Heart right ventricle (tissue), 16 donors: ENCODE data around the gene ARMH3. TPM values are rescaled to one million over a fixed set of nuclear protein-coding genes. Genes with fewer than 3 reads are reported as not detected.

Source experiments
- ATAC-seq, 8 donors: fragments of 200-7000 bp; cut with Tn5 transposase; one replicate each; pipeline ENCODE4 v1.9.1; 2020; ENCODE audit warnings: mild to moderate bottlenecking in 8 of 8, moderate library complexity in 8 of 8, moderate number of reproducible peaks in 1 of 8
- DNase-seq, 2 donors: peaks; one replicate each; pipeline ENCODE4 v3.0.0-alpha.2; 2020
- H3K27ac ChIP-seq, 10 donors: fragments of 200-600 bp; sonication (generic) in 2 of 10; one replicate each; pipeline versions ENCODE4 v1.5.0 to v1.8.0; 2020 to 2022; ENCODE audit warnings: mild to moderate bottlenecking in 3 of 10
- H3K27me3 ChIP-seq, 7 donors: fragments of 200-600 bp; one replicate each; pipeline ENCODE4 v1.8.0; 2021 to 2022; ENCODE audit warnings: mild to moderate bottlenecking in 2 of 7
- H3K36me3 ChIP-seq, 9 donors: fragments of 200-600 bp; sonication (generic) in 1 of 9; one replicate each; pipeline versions ENCODE4 v1.5.0 to v1.8.0; 2020 to 2022; ENCODE audit warnings: mild to moderate bottlenecking in 2 of 9
- H3K4me1 ChIP-seq, 9 donors: fragments of 200-600 bp; sonication (generic) in 1 of 9; one replicate each; pipeline versions ENCODE4 v1.5.0 to v1.8.0; 2020 to 2022; ENCODE audit warnings: mild to moderate bottlenecking in 4 of 9
- H3K4me3 ChIP-seq, 10 donors: fragments of 200-600 bp; sonication (generic) in 2 of 10; one replicate each; pipeline versions ENCODE4 v1.5.0 to v1.8.0; 2020 to 2022; ENCODE audit warnings: mild to moderate bottlenecking in 7 of 10, moderate library complexity in 2 of 10
- H3K9me3 ChIP-seq, 11 donors: fragments of 200-600 bp in 10 of 11; sonication (generic) in 2 of 11; one replicate each; pipeline versions ENCODE4 v1.5.0 to v1.8.0; 2013 to 2022; ENCODE audit warnings: mild to moderate bottlenecking in 2 of 11, control low read depth in 1 of 11, moderate library complexity in 1 of 11
- WGBS, 2 donors: extraction: QIAGEN DNeasy Blood & Tissue Kit; methylation state at CpG; one replicate each; pipeline ENCODE4 v1.1.7; 2013; ENCODE audit warnings: inconsistent platforms in 1 of 2; 5-methylcytosine and 5-hydroxymethylcytosine counted together
- intact Hi-C, 10 donors: fragments of 100-400 bp; cut with DNase I; formaldehyde crosslinking; loops; one replicate each; pipeline versions ENCODE4 v1.11.1 to v1.14.2; 2022
- polyA plus RNA-seq, 2 donors: library from polyadenylated mRNA; stranded (reverse); fragments of 200-250 nt; gene quantifications; one replicate each; pipeline ENCODE4 v1.2.3, GENCODE V29; 2013
- total RNA-seq, 10 donors: library from RNA; stranded (reverse); fragmentation: NEBNext Ultra II Directional in 3 of 10; extraction: Animal tissue kit (Norgen Biotek cat#: 25700) in 3 of 10; gene quantifications; one replicate each; pipeline versions ENCODE4 v1.2.1 to v1.2.4, GENCODE V29; 2021 to 2023
- TF ChIP-seq, protein P1 (sequence below), 9 donors: fragments of 200-600 bp; sonication (generic) in 2 of 9; IDR thresholded peaks; one replicate each; pipeline versions ENCODE4 v1.5.0 to v1.8.0; 2021 to 2022; ENCODE audit warnings: antibody characterized with exemption in 9 of 9, mild to moderate bottlenecking in 5 of 9, moderate library complexity in 1 of 9
- donor health status: Arrhythmogenic right ventricular cardiomyopathy.
- donor health status: ischemic (EF 13 %, LVEDD 7.1; RV severe dilation, severe dysfunction).
- donor health status: healthy with polysubstance abuse.
- donor health status: DM: no; HTN: yes; CAD: no.
- donor health status: DM: no; HTN: no; CAD: no.
- donor health status: ischemic (EF 25% LVEDD 6.9; RV normal size, moderate dysfunction).
- donor health status: ischemic (EF 25% LVEDD 5.7; RV mildly dilated, moderate dysfunction).
- donor health status: healthy.
- donor health status: DM: yes; HTN: yes; CAD: no.
- donor health status: Ischemic cardiomyopathy.
- donor health status: ischemic (EF 35%, LVEDD 5.7; RV mildly dilated, moderate dysfunction).
- donor health status: nonischemic (EF 11% LVEDD 7.7; RV severe dilation, severe dysfunction).
- donor health status: DM: yes; HTN: yes; CAD: no.
- donor health status: PGD.
- donor health status: ischemic (EF 29% LVEDD 5.4; RV normal size, mild dysfunction).
- donor health status: nonischemic (EF 23%, LVEDD 6.1; RV moderate dilation, normal function).

ARMH3 gene
- total and polyA plus RNA-seq, 12 donors = 24.1 to 96.8 (median 54.1) TPM

DNA sequence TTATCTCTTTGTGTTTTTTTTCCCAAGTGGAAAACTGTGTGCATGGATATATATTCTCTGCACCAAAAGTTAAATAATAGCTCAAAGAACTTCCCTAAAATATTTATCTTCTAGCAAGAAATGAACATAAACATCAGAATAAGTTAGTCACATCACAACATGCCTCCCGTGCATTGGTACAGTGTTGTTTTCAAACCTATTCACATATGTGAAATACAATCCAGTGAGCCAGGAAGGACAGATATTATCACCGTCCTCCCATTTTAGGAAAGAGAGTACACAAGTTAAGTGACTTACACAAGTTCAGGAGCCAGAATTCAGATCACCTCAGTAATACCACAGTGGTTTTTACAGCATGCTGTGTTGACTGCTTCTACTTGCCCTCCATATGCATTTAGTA lies 22.2 kb downstream of the ARMH3 start:
- no peak overlapping the region for H3K27ac ChIP-seq
- H3K4me3 ChIP-seq = no peak overlapping the region
- peaks cover 0 to 97% (median 48%) of the 10 kb centered on the region in 9 donors for H3K36me3 ChIP-seq
- 94 to 96% methylated on average over 2 of the region's 2 CpGs for WGBS, 2 donors
- TF ChIP-seq, protein P1, sequence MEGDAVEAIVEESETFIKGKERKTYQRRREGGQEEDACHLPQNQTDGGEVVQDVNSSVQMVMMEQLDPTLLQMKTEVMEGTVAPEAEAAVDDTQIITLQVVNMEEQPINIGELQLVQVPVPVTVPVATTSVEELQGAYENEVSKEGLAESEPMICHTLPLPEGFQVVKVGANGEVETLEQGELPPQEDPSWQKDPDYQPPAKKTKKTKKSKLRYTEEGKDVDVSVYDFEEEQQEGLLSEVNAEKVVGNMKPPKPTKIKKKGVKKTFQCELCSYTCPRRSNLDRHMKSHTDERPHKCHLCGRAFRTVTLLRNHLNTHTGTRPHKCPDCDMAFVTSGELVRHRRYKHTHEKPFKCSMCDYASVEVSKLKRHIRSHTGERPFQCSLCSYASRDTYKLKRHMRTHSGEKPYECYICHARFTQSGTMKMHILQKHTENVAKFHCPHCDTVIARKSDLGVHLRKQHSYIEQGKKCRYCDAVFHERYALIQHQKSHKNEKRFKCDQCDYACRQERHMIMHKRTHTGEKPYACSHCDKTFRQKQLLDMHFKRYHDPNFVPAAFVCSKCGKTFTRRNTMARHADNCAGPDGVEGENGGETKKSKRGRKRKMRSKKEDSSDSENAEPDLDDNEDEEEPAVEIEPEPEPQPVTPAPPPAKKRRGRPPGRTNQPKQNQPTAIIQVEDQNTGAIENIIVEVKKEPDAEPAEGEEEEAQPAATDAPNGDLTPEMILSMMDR (IDR thresholded peaks at IDR 0.05) = no peak
- ATAC-seq = no peak
- no peak for DNase-seq
- no peaks in the 10 kb centered on the region for H3K9me3 ChIP-seq
- no peaks in the 10 kb centered on the region for H3K4me1 ChIP-seq
- intact Hi-C loops = no loop called here
- no peaks in the 10 kb centered on the region for H3K27me3 ChIP-seq

GRCh38 chr10:102027261-102027660 lies 28.7 kb downstream of the ARMH3 start:
- no peaks in the 10 kb centered on the region for H3K9me3 ChIP-seq
- intact Hi-C loops = no loop called here

GRCh38 chr10:102024799-102025198 lies 31.2 kb downstream of the ARMH3 start:
- H3K9me3 ChIP-seq = no peaks in the 10 kb centered on the region

More at GRCh38 chr10:102027261-102027660, 28.7 kb downstream of the ARMH3 start:
- ATAC-seq (no peak), DNase-seq (no peak)
- no peak overlapping the region for H3K27ac ChIP-seq
- H3K36me3 ChIP-seq = peaks cover 0 to 100% (median 62%) of the 10 kb centered on the region in 9 donors
- TF ChIP-seq, protein P1 (IDR thresholded peaks at IDR 0.05) = no peak
- peaks cover 0 to 14% (median 0%) of the 10 kb centered on the region in 9 donors for H3K4me1 ChIP-seq
- WGBS, 2 donors = 98 to 99% methylated on average over 2 of the region's 2 CpGs
- no peaks in the 10 kb centered on the region for H3K27me3 ChIP-seq
- no peak overlapping the region for H3K4me3 ChIP-seq

GRCh38 chr10:102020938-102021337 lies 35.0 kb downstream of the ARMH3 start:
- Histone ChIP-seq H3K27ac (no peak overlapping the region), H3K27me3 (no peaks in the 10 kb centered on the region), H3K36me3 (peaks cover 0 to 100% (median 26%) of the 10 kb centered on the region in 9 donors), H3K4me3 (no peak overlapping the region), H3K9me3 (no peaks in the 10 kb centered on the region), H3K4me1 (peaks cover 0 to 16% (median 8%) of the 10 kb centered on the region in 9 donors)
- TF ChIP-seq, protein P1 (IDR thresholded peaks at IDR 0.05) = no peak
- no peak for DNase-seq
- 98 to 100% methylated on average over 2 of the region's 2 CpGs for WGBS, 2 donors
- no peak for ATAC-seq
- intact Hi-C loops = no loop called here

More at GRCh38 chr10:102024799-102025198, 31.2 kb downstream of the ARMH3 start:
- DNase-seq = no peak
- 77 to 87% methylated on average over 3 of the region's 3 CpGs for WGBS, 2 donors
- Histone ChIP-seq H3K27ac (peak overlapping the region in 1 of 10 donors; percentile 31), H3K36me3 (peaks cover 0 to 100% (median 50%) of the 10 kb centered on the region in 9 donors), H3K4me1 (peaks cover 0 to 14% (median 0%) of the 10 kb centered on the region in 9 donors), H3K4me3 (no peak overlapping the region), H3K27me3 (no peaks in the 10 kb centered on the region)
- TF ChIP-seq, protein P1 (IDR thresholded peaks at IDR 0.05) = no peak
- intact Hi-C loops = no loop called here
- ATAC-seq = no peak
